K562 (cell line): ENCODE measurements around the gene SNRNP40. TPM values are rescaled to one million over a fixed set of nuclear protein-coding genes. Genes with fewer than 3 reads are reported as not detected.

Experiments
- BCL6 ChIP-seq: fragments of 250-450 bp; sonication (Bioruptor Pico); IDR thresholded peaks from 2 replicates; pipeline ENCODE4 v1.4.0; 2020
- BMI1 ChIP-seq: fragments of 150-350 bp; IDR thresholded peaks from 2 replicates; pipeline ENCODE4 v1.6.1; 2014; ENCODE audit warnings: low read length
- CEBPZ ChIP-seq: fragments of 150-350 bp; IDR thresholded peaks from 2 replicates; pipeline ENCODE4 v1.6.1; 2014; ENCODE audit warnings: low read depth, mild to moderate bottlenecking, low read length, borderline replicate concordance
- ELF2 ChIP-seq: fragments of 250-450 bp; sonication (Bioruptor Pico); IDR thresholded peaks from 2 replicates; pipeline ENCODE4 v1.5.0; 2021; ENCODE audit warnings: mild to moderate bottlenecking
- EP300 ChIP-seq: IDR thresholded peaks from 2 replicates; pipeline ENCODE4 v1.6.1; 2012; ENCODE audit warnings: low read length, improper control_type of control experiment
- FOXK1 ChIP-seq: sonication (generic); formaldehyde crosslinking; IDR thresholded peaks from 2 replicates; pipeline ENCODE4 v1.8.0; 2022; ENCODE audit warnings: missing genetic modification reagents, mild to moderate bottlenecking, borderline replicate concordance
- HDAC1 ChIP-seq, 2 experiments: fragments of 450-650 bp; IDR thresholded peaks; 2 replicates each; pipeline ENCODE4 v1.6.1; 2016 to 2017; ENCODE audit warnings: inconsistent platforms in 1 of 2, mild to moderate bottlenecking in 1 of 2, moderate library complexity in 1 of 2
- PCBP2 ChIP-seq: fragments of 200-400 bp; formaldehyde crosslinking; IDR thresholded peaks from 2 replicates; pipeline ENCODE4 v1.6.1; 2018; ENCODE audit warnings: low read length, low read depth, mild to moderate bottlenecking, moderate library complexity; ENCODE audit not compliant: poor library complexity, severe bottlenecking
- POLR2A ChIP-seq: fragments of 450-650 bp; conservative IDR thresholded peaks from 2 replicates; pipeline ENCODE4 v1.6.1; 2016
- RREB1 ChIP-seq: fragments of 250-450 bp; sonication (Bioruptor Pico); IDR thresholded peaks from 2 replicates; pipeline ENCODE4 v1.4.0; 2020
- XRCC5 ChIP-seq: fragments of 200-400 bp; formaldehyde crosslinking; IDR thresholded peaks from 2 replicates; pipeline ENCODE4 v1.6.1; 2017; ENCODE audit warnings: low read depth, mild to moderate bottlenecking, low read length
- ZC3H11A ChIP-seq: IDR thresholded peaks from 2 replicates; pipeline ENCODE4 v1.6.1; 2012; ENCODE audit warnings: low read depth, low read length, improper control_type of control experiment
- ZNF511 ChIP-seq: sonication (generic); formaldehyde crosslinking; IDR thresholded peaks from 2 replicates; pipeline ENCODE4 v1.8.0; 2022; ENCODE audit warnings: mild to moderate bottlenecking, missing genetic modification reagents
- ZNF764 ChIP-seq: fragments of 250-450 bp; sonication (Bioruptor Pico); IDR thresholded peaks from 2 replicates; pipeline ENCODE4 v1.4.0; 2020; ENCODE audit warnings: low read depth, mild to moderate bottlenecking, moderate library complexity
- polyA plus RNA-seq, 8 experiments: library from polyadenylated mRNA; depleted of rRNA in 4 of 8; stranded (reverse) in 5 of 8; unstranded in 3 of 8; fragments of >200 nt; fragmentation: Nextera tagmentation in 2 of 8; fragmentation: Illumina TruSeq in 1 of 8; extraction: Ambion mirVana in 2 of 8; extraction: Trizol in 1 of 8; gene quantifications; 2 replicates each; pipeline versions ENCODE4 v1.2.1 to v1.2.3, GENCODE V29; 2011 to 2014; ENCODE audit warnings: inconsistent platforms in 1 of 8, missing spikeins in 1 of 8
- total RNA-seq, 7 experiments: library from RNA; depleted of rRNA in 6 of 7; stranded (reverse); fragments of >200 nt in 6 of 7; fragmentation: Illumina TruSeq in 2 of 7; extraction: Trizol in 2 of 7; gene quantifications; 2 replicates each; pipeline versions ENCODE4 v1.2.1 to v1.2.3, GENCODE V29; 2011 to 2021; ENCODE audit warnings: low replicate concordance in 1 of 7
- TF ChIP-seq, protein P1 (sequence below): fragments of 250-450 bp; sonication (Bioruptor Pico); IDR thresholded peaks from 2 replicates; pipeline ENCODE4 v1.9.0; 2021; ENCODE audit warnings: mild to moderate bottlenecking, inconsistent platforms

SNRNP40 gene
- total and polyA plus RNA-seq, 9 of the 15 experiments (the other 6 are each of a cell fraction or from before 2014, with no cell fraction given), result 48.7 to 278 (median 163) TPM

GRCh38 chr1:31296486-31297276 is at the start of gene SNRNP40, which contains the start of gene ZCCHC17 (continued):
- peak; percentile 17; the same call in 1 of the 2 replicates for TF ChIP-seq EP300
- peak; percentile 72; the same call in 1 of the 2 replicates for TF ChIP-seq RREB1 (CRISPR knock-in tag)
- TF ChIP-seq ELF2 (CRISPR knock-in tag), result peak; percentile 17; the same call in 1 of the 2 replicates
- no peak for TF ChIP-seq BMI1
- peak; percentile 56; the same call in 1 of the 2 replicates for TF ChIP-seq XRCC5
- peak in 1 of 2 experiments; percentile 69; a peak in 2 of 4 replicates for TF ChIP-seq HDAC1 (IDR thresholded peaks at IDR 0.05)
- TF ChIP-seq FOXK1 (CRISPR knock-in tag), result 0 out of 2 replicates have a peak, but pooled peaks have one; percentile 40
- TF ChIP-seq ZC3H11A, result no peak
- peak; percentile 71; the same call in 1 of the 2 replicates for TF ChIP-seq ZNF511 (CRISPR knock-in tag)
- TF ChIP-seq PCBP2, result no peak
- peak; percentile 99 for TF ChIP-seq POLR2A
- no peak for TF ChIP-seq ZNF764 (CRISPR knock-in tag)
- TF ChIP-seq, protein P1, sequence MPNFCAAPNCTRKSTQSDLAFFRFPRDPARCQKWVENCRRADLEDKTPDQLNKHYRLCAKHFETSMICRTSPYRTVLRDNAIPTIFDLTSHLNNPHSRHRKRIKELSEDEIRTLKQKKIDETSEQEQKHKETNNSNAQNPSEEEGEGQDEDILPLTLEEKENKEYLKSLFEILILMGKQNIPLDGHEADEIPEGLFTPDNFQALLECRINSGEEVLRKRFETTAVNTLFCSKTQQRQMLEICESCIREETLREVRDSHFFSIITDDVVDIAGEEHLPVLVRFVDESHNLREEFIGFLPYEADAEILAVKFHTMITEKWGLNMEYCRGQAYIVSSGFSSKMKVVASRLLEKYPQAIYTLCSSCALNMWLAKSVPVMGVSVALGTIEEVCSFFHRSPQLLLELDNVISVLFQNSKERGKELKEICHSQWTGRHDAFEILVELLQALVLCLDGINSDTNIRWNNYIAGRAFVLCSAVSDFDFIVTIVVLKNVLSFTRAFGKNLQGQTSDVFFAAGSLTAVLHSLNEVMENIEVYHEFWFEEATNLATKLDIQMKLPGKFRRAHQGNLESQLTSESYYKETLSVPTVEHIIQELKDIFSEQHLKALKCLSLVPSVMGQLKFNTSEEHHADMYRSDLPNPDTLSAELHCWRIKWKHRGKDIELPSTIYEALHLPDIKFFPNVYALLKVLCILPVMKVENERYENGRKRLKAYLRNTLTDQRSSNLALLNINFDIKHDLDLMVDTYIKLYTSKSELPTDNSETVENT (CRISPR knock-in tag), result peak; percentile 78; the same call in 1 of the 2 replicates
- no peak for TF ChIP-seq BCL6 (CRISPR knock-in tag)
- peak; percentile 77; the same call in 1 of the 2 replicates for TF ChIP-seq CEBPZ
